Measurements from ENCODE around the gene WNT11. TPM values are rescaled to one million over a fixed set of nuclear protein-coding genes. Genes with fewer than 3 reads are reported as not detected.

Gene WNT11
- 10 to 100 TPM; 27.7 to 56.2 (median 34.0) TPM for total RNA-seq

DNA sequence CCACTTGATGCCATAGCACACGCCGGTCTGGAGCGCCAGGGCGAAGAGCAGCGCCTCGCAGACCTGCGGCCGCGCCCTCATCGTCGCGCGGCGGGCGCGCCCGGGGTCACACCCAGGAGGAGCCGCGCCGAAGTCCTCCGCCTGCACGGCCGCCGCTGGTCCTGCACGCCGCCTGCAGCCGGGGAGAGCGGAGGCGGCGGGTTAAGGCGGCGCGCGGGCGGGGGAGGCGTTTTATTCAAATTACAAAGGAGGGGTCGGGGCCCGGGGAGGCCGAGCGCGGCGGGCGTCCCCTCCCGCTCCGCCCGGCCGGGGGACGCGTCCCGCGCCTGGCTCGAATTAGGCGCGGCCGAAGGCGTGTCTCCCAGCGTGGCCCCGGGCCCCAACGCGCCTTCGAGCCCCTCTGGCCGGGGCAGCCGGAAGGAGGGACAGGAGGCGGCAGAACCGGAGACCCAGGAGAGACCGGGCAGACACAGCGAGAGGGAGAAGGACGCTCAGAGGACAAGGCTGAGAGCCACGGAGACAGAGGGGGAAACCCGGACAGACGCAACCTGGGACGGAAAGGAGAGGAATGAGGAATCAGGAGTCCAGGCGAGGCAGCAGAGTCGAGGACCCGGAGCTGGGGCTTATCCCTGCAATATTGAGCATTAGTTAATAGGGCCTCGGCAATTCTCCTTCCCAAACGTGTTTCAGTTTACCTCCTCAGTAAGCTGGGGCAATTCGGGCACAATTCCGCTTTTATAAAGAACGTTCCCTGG lies at the start of gene WNT11:
TSS of gene WNT11 (minus strand) at position 176 of the 755 bp plus-strand sequence. CDS start at position 81, 95 bp downstream.
- TF ChIP-seq, protein P1, sequence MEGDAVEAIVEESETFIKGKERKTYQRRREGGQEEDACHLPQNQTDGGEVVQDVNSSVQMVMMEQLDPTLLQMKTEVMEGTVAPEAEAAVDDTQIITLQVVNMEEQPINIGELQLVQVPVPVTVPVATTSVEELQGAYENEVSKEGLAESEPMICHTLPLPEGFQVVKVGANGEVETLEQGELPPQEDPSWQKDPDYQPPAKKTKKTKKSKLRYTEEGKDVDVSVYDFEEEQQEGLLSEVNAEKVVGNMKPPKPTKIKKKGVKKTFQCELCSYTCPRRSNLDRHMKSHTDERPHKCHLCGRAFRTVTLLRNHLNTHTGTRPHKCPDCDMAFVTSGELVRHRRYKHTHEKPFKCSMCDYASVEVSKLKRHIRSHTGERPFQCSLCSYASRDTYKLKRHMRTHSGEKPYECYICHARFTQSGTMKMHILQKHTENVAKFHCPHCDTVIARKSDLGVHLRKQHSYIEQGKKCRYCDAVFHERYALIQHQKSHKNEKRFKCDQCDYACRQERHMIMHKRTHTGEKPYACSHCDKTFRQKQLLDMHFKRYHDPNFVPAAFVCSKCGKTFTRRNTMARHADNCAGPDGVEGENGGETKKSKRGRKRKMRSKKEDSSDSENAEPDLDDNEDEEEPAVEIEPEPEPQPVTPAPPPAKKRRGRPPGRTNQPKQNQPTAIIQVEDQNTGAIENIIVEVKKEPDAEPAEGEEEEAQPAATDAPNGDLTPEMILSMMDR (IDR thresholded peaks at IDR 0.05; ENCODE audit: low read depth): no peak

DNA sequence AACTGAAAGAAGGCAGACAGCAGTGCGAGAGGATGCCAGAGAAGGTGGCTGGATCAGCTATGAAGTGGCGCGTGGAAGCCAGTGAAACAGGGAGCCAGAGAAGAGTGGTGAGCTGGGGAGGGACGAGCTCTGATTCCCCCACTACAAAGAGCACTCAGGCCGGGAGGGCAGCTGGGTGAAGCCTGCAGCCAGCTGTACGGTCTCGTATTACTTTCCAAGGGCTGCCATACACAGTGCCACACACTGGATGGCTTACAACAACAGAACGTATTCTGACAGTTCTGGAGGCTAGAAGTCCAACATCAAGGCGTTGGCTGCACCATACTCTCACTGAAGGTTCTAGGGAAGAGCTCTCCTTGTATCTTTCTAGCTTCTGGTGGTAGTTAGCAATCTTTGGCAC lies 47.1 kb upstream of the WNT11 start:
- TF ChIP-seq, protein P1 (IDR thresholded peaks at IDR 0.05; ENCODE audit: low read depth): no peak

- TF ChIP-seq, protein P1 (IDR thresholded peaks at IDR 0.05; ENCODE audit: low read depth): no peak
Measured at GRCh38 chr11:76252631-76253070, 46.3 kb upstream of the WNT11 start.

DNA sequence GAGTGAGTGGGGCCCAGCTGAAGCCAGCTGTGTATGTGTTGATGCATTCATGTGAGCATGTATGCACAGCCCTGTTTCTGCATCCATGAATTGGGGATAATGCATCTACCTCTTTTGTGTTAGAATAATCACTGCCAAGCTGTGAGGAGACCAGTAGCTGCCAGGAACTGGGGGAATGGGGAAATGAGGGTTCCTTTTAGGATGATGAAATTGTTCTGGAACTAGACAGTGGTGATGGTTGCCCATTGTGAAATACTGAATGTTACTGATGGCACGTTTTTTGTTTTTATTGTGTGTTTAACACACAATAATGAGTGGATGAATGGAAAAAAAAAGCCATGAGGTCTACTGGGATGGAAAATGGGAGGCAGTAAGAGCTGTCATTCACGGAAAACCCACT lies 45.3 kb upstream of the WNT11 start:
- TF ChIP-seq, protein P1 (IDR thresholded peaks at IDR 0.05; ENCODE audit: low read depth): no peak

- TF ChIP-seq, protein P1 (IDR thresholded peaks at IDR 0.05; ENCODE audit: low read depth): no peak
Measured at GRCh38 chr11:76251226-76251575, 44.9 kb upstream of the WNT11 start.

DNA sequence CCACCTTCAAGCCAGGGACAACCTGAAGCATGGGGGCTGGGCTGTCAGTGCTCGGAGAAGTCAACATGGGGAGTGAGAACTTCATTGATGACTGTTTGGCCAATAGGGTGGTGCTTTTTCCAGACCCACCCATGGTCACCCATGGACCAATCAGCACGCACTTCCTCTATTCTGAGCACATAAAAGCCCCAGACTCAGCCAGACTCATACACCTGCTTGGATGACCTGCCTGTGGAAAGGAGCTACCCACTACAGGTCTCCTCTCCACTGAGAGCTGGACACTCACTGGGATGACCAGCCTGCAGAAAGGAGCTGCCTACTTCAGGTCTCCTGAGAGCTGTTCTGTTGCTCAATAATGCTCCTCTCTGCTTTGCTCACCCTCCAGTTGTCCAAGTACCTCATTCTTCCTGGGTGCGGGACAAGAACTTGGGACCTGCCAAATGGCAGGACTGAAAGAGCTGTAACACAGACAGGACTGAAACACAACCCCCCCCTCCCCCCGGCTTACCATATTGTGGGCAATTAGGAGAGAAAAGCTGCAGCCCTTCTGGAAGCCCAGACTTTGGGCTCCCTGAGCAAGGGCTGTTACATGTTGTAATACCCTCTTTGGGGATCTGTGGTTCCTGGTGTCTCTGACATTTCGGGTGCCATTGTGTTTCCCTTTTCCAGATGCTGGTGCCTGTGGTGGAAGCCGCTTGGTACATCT lies 44.4 kb upstream of the WNT11 start:
- TF ChIP-seq, protein P1 (IDR thresholded peaks at IDR 0.05; ENCODE audit: low read depth): no peak

DNA sequence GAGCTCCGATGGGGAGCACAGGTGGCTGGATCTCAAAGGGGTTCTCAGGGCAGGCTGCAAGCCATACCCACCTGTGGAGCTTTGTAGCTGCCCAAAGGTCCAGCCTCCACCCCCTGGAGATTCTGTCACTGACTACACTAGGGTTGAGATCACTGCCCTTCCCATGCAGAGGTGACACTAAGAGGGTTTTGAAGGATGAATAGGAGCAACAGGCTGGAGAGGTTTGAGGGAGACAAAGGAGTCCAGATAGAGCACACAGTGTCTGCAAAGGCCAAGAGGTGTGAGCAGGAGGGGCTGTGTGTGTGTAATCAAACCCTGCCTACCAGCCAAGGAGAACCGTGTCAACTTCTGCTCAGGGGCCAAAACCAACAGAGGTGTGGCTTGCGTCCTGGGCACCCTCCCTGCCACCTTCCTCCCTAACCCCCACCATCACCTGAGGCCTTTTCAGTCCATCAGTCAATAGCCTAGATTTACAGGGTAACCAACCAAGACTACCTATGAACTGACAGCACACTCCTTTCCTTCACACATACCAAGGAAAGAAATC lies 43.0 kb upstream of the WNT11 start:
- TF ChIP-seq, protein P1 (IDR thresholded peaks at IDR 0.05; ENCODE audit: low read depth): no peak

All from subcutaneous adipose tissue (tissue), 4 donors.